GM19328 (cell line): ENCODE measurements around the gene BRI3BP.
A peak's percentile ranks its signal among the peaks of the same experiment; 100 is the strongest.
"Not testable (repeated sequence)": the region's sequence is repeated elsewhere in the genome, so short reads cannot be mapped to it uniquely, and the experiment has no call there.

Source experiments
- ATAC-seq: cut with Tn5 transposase; IDR thresholded peaks from one replicate; pipeline ENCODE4 v1.9.1; 2021; ENCODE audit warnings: mild to moderate bottlenecking, moderate library complexity; ENCODE audit not compliant: unreplicated experiment

The BRI3BP gene

DNA sequence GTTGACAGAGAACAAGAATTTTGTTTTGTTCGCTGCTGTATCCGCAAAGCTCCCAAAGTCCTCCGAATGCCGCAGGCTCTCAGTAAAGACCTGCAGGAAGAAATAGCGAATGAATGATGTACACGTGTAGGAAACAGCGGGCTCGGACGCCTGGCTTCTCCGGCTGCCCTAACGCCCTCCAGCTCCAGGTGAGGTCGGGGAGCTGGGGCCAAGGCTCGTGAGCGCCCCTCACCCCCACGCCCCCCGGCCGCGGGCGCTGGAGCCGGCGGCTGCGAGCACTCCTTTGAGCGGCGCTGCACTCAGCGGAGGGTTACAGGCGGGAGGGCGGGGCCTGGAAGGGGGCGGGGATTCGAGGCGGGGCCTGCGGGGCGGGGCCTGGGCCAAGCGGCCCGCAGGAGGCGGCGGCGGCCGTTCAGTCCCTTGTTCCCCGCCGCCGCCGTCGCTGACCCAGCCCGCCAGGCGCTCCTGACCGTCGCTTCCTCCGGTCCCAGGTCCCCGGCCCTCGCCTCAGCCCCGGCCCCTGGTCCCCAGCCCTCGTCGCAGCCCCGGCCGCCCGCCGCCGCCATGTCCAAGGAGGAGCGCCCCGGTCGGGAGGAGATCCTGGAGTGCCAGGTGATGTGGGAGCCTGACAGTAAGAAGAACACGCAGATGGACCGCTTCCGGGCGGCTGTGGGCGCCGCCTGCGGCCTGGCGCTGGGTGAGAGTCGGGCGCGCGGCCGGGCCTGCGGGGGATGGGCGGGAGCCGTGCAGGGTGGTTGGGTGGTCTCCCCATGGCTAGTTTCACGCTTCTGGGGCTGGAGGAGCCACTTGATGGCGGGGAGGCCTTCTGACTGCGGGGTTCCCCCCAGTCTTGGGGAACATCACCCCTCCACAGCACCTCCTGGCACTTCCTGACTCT, 71.8 kb downstream of the BRI3BP start, which contains the start of gene AACS:
TSS of gene AACS (plus strand) at position 415 of the 898 bp plus-strand sequence. CDS start at position 565, 150 bp downstream.
- ATAC-seq: peak; percentile 93

GRCh38 chr12:125065919-125066570, 72.6 kb downstream of the BRI3BP start:
- ATAC-seq: peak; percentile 6

DNA sequence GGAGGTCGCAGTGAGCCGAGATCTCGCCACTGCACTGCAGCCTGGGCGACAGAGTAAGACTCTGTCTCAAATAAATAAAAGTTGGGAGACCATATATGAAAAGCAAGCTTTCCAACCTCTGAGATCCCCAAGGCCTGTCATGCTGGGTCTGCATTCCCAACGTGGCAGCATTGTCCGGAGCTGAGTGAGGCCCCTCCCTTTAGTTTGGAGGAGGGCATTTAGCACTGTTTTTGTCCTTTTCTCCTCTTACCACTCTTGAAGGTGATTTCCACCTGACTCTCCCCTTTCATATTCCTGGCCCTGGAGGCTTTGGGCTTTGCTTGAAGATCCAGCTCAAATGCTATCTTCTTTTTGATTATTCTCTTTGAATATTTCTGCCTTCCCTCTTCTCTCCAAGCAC, 74.9 kb downstream of the BRI3BP start:
- ATAC-seq: no peak

GRCh38 chr12:125069616-125070015, 76.2 kb downstream of the BRI3BP start:
- no peak for ATAC-seq

DNA sequence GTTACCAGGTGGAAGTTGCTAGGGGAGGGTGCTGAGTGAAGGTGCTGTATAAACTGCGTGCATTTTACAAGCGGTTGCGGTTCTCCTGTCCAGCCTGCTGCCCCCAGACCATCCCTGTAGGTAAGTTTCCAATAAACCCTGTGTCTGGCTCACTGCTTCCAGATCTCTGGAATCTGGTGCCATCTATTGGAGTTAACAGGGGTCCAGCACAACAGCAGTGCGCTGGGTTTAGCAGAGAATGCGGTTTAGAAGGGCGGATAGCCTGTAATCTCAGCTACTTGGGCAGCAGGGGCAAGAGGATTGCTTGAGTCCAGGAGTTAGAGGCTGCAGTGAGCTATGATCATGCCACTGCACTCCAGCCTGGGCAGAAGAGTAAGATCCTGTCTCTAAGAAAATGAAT, 76.7 kb downstream of the BRI3BP start:
- no peak for ATAC-seq

DNA sequence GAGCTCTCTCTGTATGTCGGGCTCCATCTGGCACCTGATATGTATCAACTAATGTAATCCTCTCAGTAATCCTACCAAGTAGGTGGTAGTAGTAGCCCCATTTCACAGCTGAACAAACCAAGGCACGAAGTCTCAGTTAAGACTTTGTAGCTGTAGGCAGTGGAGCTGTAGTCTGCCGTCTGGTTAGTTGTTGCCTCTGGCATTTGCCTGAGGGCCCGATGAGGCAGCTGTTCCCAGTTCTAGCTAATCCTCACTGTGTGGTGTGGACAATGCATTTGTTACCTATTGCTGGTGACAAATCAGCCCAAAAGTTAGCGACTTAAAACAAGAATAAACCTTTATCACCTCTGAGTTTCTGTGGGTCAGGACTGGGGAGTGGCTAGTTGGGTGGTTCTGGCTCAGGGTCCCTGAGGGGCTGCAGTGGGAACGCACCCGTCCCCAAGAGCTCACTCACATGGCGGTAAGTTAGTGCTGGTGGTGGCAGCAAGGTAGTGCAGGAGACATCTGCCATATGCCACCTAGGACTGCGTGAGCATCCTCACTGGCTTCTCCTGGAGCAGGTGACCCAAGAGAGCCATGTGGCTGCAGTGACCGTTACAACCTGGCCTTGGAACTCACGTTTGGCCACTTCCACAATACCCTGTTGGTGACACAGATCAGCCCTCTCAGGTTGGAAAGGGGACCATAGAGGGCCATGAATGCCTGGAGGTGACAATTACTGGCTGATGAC, 77.4 kb downstream of the BRI3BP start:
- no peak for ATAC-seq

DNA sequence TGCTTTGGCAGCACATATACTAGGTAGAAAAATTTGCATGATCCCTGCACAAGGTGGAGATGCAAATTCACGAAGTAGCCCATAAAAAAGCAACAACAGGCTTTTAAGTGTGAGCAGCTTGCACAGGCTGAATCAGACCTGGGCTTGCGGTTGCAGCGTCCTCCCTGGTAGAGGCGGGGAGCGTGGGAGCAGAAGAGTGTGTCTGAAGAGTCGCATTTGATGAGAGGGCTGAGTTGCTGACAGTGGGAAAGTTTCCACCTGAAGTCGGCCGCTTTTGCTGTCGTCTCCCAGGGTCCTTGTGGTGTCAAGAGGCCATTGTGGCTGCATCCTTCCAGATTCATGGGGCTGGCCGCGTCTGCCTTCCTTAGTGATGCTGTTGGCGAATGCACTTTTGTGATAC, 78.0 kb downstream of the BRI3BP start:
- ATAC-seq: no peak

- ATAC-seq: no peak
Measured at GRCh38 chr12:125072496-125072895, 79.1 kb downstream of the BRI3BP start.

DNA sequence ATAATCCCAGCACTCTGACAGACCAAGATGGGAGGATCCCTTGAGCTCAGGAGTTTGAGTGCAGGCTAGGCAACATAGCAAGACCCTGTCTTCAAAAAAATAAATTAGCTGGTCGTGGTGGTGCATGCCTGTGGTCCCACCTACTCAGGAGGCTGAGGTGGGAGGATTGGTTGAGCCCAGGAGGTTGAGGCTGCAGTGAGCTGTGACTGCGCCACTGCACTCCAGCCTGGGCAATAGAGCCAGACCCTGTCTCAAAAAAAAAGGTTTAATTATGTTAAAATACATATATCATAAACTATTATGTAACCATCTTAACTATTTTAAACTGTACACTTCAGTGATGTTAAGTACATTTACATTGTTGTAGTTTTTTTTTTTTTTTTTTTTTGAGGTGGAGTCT, 80.8 kb downstream of the BRI3BP start:
- ATAC-seq: not testable (repeated sequence)

- ATAC-seq: no peak
Measured at GRCh38 chr12:125076103-125076502, 82.7 kb downstream of the BRI3BP start.

DNA sequence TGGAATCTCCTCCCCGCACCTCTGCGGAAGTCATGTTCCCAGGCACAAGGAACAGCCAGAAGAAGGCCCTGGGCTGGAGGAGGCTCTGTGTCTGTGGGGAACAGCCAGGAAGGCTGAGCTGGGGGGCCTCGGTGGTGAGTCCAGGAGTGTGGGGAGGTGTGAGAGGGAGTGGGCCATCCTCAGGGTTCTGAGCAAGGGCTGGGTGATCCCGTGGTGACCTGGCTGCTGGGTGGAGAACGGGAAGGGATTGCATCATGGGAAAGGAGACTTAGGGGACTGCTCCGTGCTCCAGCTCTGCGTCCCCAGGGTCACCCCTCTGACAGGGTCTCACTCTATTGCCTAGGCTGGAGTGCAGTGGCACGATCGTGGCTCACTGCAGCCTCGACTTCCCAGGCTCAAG, 85.6 kb downstream of the BRI3BP start:
- ATAC-seq: no peak

DNA sequence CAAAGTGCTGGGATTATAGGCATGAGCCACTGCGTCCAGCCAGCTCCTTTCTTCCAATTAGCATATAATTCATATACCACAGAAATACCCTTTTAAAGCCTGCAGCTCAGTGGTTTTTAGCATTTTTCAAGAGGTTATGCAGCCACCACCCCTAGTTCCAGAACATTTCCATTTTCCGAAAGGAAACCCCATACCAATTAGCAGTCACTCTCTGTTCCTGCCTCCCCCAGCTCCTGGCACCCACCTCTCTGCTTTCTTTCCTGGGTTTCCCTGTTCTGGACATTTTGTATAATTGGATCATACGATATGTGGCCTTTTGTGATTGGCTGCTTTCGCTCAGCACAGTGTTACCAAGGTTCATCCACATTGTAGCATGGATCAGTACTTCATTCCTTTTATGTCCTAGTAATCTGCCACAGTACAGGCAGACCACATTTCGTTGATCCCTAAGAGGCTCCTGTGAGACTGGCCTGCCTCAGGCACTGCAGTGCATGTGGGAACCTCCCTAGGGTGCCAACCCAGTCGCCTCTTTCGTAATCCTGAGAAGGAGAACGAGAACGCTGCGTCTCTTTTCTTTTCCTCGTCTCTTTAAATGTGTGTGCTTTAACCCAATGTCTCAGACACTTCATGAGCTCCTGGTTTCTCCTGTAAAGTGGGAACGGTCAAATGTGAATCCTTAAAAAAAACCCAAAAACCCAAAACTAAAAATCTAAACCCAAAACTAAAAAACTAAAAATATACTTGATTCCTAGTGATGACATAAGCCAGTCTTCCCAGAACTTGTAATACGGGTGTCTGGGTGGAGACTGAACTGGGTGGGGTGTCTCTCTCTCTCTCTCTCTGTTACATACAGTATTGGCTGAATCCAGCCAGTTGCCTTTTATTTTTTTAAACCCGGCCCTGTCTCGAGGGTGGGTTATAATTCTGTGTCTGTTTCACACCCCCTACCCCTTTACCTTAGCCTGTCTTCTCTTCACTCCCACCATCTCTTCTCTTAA, 86.5 kb downstream of the BRI3BP start:
- no peak for ATAC-seq
